UCSD-AML1 (cell line): ENCODE measurements around the gene TAF10.

Experiments
- DNase-seq: peaks from one replicate; lab custom pipeline; 2025; ENCODE audit not compliant: unreplicated experiment; lab: John Stamatoyannopoulos, UW

Gene TAF10

DNA sequence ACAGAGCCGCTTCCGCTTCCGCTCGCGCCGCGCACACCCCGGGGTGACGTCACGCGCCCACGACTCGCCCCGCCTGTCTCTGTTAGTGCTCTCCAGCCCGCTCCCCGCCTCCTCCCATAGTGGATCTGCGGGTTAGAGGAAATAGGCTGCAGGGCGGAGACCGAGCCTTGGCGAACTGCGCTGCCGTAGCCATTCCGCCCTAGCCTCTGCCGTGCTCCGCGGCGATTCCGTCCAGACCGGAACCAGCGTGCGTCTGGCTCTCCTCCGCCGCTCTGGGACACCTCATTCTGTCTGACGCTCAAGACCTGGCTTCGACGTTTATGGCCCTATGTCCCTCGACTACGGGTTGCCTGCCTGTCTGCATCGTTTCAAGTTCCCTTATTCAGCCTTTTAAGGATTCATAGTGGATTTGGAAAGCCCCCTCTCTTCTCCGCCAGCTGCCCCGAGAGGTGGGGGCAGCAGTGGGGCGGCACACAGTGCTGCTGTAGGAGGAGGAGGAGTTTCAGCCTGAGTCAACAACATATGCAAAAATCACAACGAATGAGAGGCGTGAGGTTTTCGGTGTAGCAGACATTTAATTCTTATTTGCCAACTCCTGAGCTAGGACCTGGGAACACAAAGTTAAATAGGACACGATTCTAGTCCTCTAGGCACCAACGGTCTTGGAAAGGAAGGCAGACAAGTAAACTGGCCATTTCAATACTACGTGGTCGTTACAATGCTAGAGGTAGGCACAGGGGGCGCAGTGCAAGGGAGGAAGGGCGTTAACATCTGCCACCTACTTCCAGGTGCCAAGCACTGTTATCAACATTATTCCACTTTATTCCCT lies at the start of gene TAF10:
TSS of gene TAF10 (minus strand) at position 4 of the 829 bp plus-strand sequence. CDS start 27 bp downstream, outside the sequence.
- peak; percentile 97 for DNase-seq

DNA sequence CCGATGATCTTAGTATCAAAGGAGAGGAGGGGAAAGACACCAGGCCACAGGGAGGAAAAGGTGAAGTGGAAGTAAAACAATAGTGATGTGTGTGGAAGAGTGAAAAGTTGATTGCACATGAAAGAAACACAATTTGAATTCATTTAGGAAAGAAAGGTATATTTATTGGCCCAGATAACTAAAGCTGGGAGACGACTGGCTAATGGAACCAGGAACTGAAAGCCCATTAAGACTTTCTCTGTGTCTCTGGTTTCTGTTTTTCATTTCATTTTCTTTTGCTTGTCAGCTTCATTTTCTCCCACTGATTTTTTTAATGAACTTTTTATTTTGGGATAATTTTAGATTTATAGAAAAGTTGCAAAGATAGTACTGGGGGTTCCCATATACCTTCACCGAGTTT lies 48.7 kb upstream of the TAF10 start:
- no peak for DNase-seq

GRCh38 chr11:6658647-6659046 lies 46.6 kb upstream of the TAF10 start:
- DNase-seq = no peak

DNA sequence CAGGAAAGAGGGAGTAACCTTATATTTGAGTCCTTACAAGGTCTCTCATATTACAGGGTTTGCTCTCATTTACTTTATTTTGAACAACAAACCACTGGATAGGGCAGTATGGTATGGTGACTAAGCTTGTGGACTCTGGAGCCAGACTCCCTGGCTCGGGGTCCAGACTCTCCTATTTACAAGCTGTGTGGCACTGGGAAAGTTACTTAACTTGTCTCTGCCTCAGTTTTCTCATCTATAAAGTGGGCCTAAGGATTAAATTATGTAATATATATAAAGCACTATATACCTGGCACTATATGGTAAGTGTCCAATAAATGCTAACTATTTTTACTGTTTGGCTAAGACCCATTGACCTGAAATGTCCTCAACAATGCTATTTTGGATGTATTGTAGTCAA lies 45.3 kb upstream of the TAF10 start:
- DNase-seq = no peak

DNA sequence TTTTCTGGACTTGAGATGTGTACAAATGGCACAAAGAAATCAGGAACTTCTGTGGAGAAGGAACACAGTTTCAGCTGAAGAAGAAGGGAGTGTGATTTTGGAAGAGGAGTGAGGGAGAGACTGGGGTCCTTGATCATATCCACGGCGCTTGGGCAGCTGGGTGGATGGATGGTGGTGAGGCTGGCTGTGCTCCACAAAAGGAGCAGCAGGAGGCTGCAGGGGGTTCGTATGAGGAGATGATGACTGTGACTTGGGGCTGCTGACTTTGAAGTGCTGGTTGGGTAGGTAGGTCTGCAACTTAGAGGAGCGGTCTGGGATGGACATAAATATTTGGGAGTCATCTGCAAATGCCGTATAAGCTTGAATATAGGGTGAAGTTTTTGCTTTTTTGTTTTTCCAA lies 44.9 kb upstream of the TAF10 start:
- DNase-seq = no peak

- DNase-seq = no peak
These were observed 44.5 kb upstream of the TAF10 start for GRCh38 chr11:6656584-6656915.

GRCh38 chr11:6655790-6656583 lies 44.0 kb upstream of the TAF10 start, which contains the start of gene DCHS1:
Gene DCHS1 (minus strand): TSS chr11:6655809. CDS start chr11:6641613, 14,196 bp downstream.
- no peak for DNase-seq

DNA sequence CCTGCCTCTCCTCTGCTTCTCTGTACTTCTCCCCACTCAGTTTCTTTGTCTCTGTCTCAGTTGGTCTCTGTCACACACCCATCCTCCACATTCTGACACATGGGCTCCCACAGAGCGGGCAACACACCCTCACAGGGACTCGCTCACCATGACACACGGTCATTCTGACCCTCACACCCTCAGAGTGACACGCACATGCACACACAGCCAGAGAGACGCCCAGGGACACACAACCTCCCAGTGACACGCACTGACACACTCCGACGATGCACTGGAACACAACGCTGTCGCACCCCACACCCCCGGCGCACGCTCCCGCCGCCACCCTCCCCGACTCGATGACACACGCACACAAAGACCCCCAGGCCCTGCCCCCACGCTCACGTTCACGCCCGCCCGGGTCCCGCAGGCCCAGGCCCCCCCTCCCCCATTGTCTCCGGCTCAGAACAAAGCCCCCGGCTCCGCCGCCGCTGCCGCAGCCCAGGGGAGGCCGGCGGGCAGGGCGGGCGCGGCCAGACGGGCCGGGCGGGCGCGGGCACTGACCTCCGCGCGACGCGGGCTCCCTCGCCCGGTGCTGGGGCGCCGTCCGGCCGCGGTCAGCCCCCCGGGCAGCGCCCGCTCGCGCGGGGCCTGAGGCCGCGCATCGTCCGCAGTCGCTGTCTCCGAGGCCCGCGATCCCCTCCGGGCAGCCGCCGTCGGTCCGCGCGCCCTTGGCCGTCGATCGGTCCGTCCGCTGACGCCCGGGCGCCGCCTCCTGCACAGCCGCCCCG lies 43.2 kb upstream of the TAF10 start:
- no peak for DNase-seq

GRCh38 chr11:6654281-6655019 lies 42.4 kb upstream of the TAF10 start:
- DNase-seq = no peak

DNA sequence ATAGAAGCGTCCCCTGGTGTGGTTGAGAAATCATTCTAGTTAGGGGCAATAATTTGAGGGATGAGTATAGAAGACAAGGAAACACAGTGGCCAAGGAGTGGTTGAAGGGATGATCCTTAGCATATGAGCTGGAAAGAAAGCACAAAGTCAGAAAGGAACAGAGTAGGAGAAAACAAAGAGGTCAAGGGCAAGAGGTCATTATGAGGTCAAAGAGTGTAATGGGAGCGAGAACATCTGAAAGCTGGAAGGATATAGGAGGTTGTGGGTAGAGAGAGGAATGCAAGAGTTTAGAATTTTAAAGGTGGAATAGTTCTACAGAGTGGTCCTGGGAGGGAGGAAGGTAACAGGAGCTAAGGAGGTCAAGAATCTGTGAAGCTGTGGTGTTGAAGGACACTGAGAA lies 41.6 kb upstream of the TAF10 start:
- DNase-seq = no peak

DNA sequence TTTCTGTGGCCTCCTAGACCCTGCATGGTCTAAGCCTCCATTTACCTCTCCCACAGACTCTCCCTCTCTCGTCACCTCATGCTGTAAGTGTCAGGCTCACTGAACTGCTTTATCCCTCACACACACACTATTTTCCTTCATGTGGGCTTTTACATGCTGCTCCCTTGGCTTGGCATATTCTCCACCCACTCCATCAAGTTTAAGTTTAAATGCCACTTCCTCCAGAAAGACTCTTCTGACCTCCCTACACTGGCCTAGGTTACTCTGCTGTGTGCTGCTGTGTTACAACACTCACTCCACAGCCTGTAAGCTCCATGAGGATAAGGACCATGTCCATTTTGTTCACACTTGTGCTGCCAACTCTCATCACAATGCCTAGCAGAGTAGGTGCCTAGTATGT lies 41.1 kb upstream of the TAF10 start:
- no peak for DNase-seq

DNA sequence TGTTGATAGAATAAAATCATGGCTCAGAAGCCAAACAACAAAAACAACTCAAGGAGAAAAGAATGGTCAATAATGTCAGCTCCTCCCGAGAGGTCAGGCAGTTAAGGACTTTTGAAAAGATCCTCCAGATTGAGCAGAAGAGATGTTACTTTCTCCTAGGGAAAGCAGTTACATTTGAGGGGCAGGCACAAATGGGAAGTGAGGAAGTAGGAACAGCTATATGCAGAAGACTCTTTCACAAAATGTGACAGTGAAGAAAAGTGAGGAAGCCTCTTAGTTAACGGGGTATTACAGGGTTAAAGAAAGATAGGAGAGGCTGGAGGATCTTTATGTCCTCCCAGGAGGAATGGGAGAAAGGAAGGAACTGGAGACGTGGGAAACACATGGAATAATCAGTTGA lies 40.2 kb upstream of the TAF10 start:
- no peak for DNase-seq

GRCh38 chr11:6650980-6651379 lies 39.0 kb upstream of the TAF10 start:
- DNase-seq = no peak

GRCh38 chr11:6650104-6650503 lies 38.1 kb upstream of the TAF10 start:
- no peak for DNase-seq

DNA sequence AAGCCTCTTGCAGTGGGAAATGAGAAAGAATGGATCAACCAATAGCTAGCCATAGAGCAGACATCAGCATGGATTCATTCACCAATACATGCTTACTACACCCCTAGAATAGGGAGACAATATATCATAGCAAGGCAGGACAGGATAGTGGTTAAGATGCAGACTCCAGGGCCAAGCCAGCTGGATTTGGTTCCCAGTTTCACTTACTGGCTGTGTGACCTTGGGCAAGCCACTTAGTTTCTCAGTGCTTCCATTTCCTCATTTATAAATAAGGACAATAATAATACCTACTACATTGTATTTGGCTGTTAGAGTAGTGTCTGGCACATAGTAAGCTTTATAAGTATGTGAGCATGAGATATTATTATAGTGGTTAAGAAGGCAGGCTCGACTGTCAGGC lies 36.5 kb upstream of the TAF10 start:
- no peak for DNase-seq

GRCh38 chr11:6647836-6648235 lies 35.8 kb upstream of the TAF10 start:
- DNase-seq = no peak

DNA sequence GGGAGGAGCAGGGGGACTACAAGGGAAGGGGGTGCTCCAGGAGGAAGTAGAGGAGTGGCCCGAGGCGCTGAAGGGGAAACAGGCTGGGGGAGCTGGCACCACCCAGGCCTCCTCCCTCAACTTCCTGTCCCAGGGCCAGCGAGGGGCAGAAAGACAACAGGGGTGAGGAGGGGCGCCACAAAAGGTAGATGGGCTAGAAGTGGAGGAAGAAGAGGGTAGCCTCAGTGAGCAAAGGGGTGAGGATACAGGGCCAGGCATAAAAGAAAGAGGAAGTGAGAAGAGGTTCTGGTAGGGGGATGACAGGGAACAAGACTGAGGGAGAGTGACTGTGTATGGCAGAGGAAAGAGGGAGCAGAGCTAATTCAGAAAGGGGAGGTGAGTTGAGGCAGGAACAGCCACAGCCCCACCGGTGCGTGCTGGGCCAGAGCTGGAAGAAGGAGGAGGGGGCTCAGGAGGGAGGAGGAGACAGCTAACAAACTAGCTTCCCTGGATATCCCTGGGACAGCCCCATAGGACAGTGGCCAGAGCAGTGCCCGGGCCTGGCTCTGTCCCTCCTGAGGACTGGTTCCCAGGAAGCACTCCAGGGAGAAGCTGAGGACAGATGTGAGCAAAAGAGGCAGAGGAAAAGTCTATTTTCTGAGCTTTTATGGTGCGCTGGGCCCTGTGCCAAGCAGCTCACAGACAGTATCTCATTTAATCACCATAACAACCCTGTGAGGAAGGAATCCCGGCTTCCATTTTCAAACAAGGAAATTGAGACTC lies 35.1 kb upstream of the TAF10 start:
- DNase-seq = peak; percentile 84

DNA sequence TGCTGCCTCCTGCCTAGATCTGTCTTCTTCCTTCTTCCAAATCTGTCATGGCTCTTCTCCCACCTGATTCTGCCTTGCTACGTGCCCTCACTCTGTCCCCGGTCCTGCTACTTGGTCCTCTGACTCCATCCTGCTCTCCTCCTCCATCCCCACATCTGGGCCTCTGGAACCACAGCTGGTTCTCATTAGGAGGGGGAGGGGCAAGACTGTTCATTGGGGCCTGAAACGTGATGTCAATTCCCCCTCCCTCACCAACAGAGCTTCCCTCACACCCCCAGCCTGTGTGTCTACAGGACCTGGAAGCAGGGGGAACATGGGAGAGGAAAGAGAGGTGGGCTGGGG lies 34.5 kb upstream of the TAF10 start:
- DNase-seq = no peak

GRCh38 chr11:6646071-6646470 lies 34.1 kb upstream of the TAF10 start:
- peak; percentile 61 for DNase-seq

GRCh38 chr11:6642957-6643356 lies 30.9 kb upstream of the TAF10 start:
- no peak for DNase-seq
